ENCODE results near the gene ELOVL6.
"Not testable (repeated sequence)": the region's sequence is repeated elsewhere in the genome, so short reads cannot be mapped to it uniquely, and the experiment has no call there.

Gene ELOVL6

DNA sequence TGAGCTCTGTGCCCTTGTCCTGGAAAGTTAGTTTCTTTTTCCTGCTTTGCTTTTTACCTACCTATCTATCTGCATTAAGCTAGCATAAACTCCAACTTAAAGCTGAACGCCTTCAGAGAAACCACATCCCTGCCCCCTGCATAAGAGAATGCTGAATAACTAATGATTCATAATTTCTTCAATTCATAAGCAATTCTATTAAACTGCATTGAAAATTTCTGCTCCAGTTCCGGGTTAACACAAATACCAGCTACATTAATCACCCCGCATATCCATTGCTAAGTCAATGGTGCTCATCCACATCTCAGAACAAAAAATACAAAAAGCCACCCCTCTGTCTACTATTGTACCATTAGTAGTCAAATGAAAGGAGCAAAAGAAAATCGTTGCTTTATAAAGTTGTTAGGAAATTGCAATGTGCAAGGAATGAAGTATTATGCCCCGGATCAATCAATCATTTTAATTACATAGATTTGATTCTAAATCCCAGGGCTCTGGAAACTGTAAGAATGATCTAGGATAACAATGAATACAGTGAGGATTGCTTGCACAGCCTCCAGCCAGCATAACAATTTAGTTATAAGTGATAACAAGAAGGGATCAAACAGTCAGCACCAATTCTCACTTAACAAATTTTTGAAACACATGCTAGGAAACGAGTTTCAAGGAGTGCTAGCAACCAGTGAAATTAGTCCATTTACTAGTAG, 106.8 kb downstream of the ELOVL6 start:
- Histone ChIP-seq H3K27me3 (ENCODE audit: control insufficient read depth, insufficient read depth, low read length) (no peaks in the 10 kb centered on the region), H3K36me3 (ENCODE audit: insufficient read depth, low read length) (no peaks in the 10 kb centered on the region), H3K4me3 (ENCODE audit: low read length) (peak overlapping the region; percentile 16), H3K4me2 (ENCODE audit: low read length) (peak overlapping the region; percentile 68), H3K9me3 (replicated peaks; ENCODE audit: low read length) (no peaks in the 10 kb centered on the region), H3K9ac (ENCODE audit: low read depth, low read length) (peak overlapping the region; percentile 43), H3K4me1 (ENCODE audit: control insufficient read depth, insufficient read depth, low read length) (peaks cover 48% of the 10 kb centered on the region)

DNA sequence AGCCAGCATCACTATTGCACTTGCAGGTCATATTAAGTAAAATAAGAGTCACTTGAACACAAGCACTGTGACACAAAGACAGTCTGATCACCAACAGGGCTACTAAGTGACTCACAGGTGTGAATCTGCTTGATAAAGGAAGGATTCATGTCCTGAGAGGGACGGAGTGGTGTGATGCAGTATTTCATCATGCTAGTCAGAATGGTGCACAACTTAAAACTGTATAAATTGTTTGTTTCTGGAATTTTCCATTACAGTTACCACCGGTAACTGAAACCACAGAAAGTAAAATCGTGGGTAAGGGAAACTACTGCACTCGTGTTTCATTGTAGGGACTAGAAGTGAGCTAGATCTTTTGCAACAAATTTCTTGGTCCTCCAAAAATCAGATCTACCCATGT, 109.7 kb downstream of the ELOVL6 start:
- no peak overlapping the region for H3K4me2 ChIP-seq (ENCODE audit: low read length)
- H3K36me3 ChIP-seq (ENCODE audit: insufficient read depth, low read length), result no peaks in the 10 kb centered on the region
- H3K4me1 ChIP-seq (ENCODE audit: control insufficient read depth, insufficient read depth, low read length), result peaks cover 65% of the 10 kb centered on the region
- H3K27me3 ChIP-seq (ENCODE audit: control insufficient read depth, insufficient read depth, low read length), result no peaks in the 10 kb centered on the region
- H3K9ac ChIP-seq (ENCODE audit: low read depth, low read length), result no peak overlapping the region
- H3K9me3 ChIP-seq (replicated peaks; ENCODE audit: low read length), result no peaks in the 10 kb centered on the region
- no peak overlapping the region for H3K4me3 ChIP-seq (ENCODE audit: low read length)

DNA sequence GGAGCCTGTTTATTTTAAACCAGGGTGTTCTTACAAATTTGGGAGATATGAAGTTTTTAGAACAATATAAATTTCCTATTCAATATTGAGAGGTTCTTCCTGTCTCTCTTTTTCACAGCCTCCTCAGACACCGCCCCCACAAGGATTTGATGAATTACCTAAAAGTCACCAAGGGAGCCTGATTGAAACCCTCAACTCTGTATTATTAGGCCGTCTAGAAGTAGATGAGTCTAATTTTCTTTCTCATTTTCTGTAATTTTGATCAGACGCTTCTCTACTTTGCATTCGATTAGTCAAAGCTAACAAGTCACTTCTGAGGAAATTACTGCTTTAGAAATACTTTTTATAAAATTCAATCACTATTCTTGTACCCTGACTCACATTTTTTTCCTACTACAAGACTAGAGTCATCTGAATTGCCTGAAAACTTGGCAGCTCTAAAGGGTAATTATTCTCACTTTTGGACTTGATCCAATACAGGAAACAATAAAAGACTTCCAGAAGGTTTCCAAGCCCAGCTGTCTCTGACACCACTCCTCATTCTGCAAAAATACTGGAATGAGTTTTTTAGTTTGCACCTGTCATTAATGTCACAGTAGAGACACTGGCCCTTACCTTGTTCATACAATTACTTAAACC, 111.2 kb downstream of the ELOVL6 start:
- Histone ChIP-seq H3K9ac (ENCODE audit: low read depth, low read length) (peak overlapping the region; percentile 17), H3K4me2 (ENCODE audit: low read length) (peak overlapping the region; percentile 50), H3K4me1 (ENCODE audit: control insufficient read depth, insufficient read depth, low read length) (peaks cover 56% of the 10 kb centered on the region), H3K27me3 (ENCODE audit: control insufficient read depth, insufficient read depth, low read length) (no peaks in the 10 kb centered on the region), H3K4me3 (ENCODE audit: low read length) (no peak overlapping the region), H3K9me3 (replicated peaks; ENCODE audit: low read length) (no peaks in the 10 kb centered on the region), H3K36me3 (ENCODE audit: insufficient read depth, low read length) (no peaks in the 10 kb centered on the region)

DNA sequence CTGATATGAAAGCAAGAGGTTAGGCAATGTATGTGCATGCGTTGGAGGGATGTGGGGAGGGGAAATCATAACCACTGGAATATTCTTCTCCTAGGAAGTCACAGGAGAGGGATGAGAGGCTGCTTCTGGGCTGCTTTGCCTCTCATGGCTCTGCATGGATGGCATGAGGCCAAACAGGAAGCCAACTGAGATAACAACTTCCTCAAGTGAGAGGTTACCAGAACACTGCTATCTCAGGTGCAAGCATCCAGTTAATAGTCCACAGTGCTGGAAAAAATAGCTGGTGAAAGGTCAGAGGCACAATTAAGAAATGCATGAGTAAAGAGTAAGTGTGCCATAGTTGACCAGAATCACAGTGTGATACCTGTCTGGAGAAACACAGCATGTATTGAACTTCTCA, 113.3 kb downstream of the ELOVL6 start:
- Histone ChIP-seq H3K36me3 (ENCODE audit: insufficient read depth, low read length) (no peaks in the 10 kb centered on the region), H3K4me1 (ENCODE audit: control insufficient read depth, insufficient read depth, low read length) (peaks cover 39% of the 10 kb centered on the region), H3K4me3 (ENCODE audit: low read length) (no peak overlapping the region)

DNA sequence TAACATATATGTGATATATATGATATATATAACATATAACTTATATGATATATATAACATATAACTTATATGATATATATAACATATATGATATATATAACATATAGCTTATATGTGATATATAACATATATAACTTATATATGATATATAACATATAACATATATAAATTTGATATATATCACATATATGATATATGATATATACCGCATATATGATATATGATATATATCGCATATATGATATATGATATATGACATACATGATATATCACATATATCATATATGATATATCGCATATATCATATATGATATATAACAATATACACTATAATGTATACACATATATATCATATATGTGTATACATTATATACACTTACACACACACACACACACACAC, 114.3 kb downstream of the ELOVL6 start:
- Histone ChIP-seq H3K4me1 (ENCODE audit: control insufficient read depth, insufficient read depth, low read length) (peaks cover 36% of the 10 kb centered on the region), H3K9me3 (replicated peaks; ENCODE audit: low read length) (no peaks in the 10 kb centered on the region), H3K9ac (ENCODE audit: low read depth, low read length) (no peak overlapping the region), H3K4me2 (ENCODE audit: low read length) (no peak overlapping the region), H3K27me3 (ENCODE audit: control insufficient read depth, insufficient read depth, low read length) (no peaks in the 10 kb centered on the region), H3K4me3 (ENCODE audit: low read length) (no peak overlapping the region), H3K36me3 (ENCODE audit: insufficient read depth, low read length) (no peaks in the 10 kb centered on the region)

More for the DNA sequence above, 113.3 kb downstream of the ELOVL6 start:
- Histone ChIP-seq H3K4me2 (ENCODE audit: low read length) (no peak overlapping the region), H3K9ac (ENCODE audit: low read depth, low read length) (no peak overlapping the region), H3K9me3 (replicated peaks; ENCODE audit: low read length) (no peaks in the 10 kb centered on the region), H3K27me3 (ENCODE audit: control insufficient read depth, insufficient read depth, low read length) (no peaks in the 10 kb centered on the region)

DNA sequence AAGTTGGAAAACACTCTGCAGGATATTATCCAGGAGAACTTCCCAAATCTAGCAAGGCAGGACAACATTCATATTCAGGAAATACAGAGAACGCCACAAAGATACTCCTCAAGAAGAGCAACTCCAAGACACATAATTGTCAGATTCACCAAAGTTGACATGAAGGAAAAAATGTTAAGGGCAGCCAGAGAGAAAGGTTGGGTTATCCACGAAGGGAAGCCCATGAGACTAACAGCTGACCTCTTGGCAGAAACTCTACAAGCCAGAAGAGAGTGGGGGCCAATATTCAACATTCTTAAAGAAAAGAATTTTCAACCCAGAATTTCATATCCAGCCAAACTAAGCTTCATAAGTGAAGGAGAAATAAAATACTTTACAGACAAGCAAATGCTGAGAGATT, 120.3 kb downstream of the ELOVL6 start:
- not testable (repeated sequence) for H3K4me3 ChIP-seq (ENCODE audit: low read length); H3K9ac ChIP-seq (ENCODE audit: low read depth, low read length); H3K4me2 ChIP-seq (ENCODE audit: low read length); H3K27me3 ChIP-seq (ENCODE audit: control insufficient read depth, insufficient read depth, low read length); H3K4me1 ChIP-seq (ENCODE audit: control insufficient read depth, insufficient read depth, low read length); H3K9me3 ChIP-seq (replicated peaks; ENCODE audit: low read length); H3K36me3 ChIP-seq (ENCODE audit: insufficient read depth, low read length)

DNA sequence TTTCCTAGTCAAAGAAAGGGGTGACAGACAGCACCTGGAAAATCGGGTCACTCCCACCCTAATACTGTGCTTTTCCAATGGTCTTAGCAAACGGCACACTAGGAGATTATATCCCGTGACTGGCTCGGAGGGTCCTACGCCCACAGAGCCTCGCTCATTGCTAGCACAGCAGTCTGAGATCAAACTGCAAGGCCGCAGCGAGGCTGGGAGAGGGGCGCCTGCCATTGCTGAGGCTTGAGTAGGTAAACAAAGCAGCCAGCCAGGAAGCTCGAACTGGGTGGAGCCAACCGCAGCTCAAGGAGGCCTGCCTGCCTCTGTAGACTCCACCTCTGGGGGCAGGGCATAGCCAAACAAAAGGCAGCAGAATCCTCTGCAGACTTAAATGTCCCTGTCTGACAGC, 121.6 kb downstream of the ELOVL6 start:
- not testable (repeated sequence) for H3K9ac ChIP-seq (ENCODE audit: low read depth, low read length); H3K9me3 ChIP-seq (replicated peaks; ENCODE audit: low read length); H3K27me3 ChIP-seq (ENCODE audit: control insufficient read depth, insufficient read depth, low read length); H3K4me3 ChIP-seq (ENCODE audit: low read length); H3K36me3 ChIP-seq (ENCODE audit: insufficient read depth, low read length); H3K4me2 ChIP-seq (ENCODE audit: low read length); H3K4me1 ChIP-seq (ENCODE audit: control insufficient read depth, insufficient read depth, low read length)

DNA sequence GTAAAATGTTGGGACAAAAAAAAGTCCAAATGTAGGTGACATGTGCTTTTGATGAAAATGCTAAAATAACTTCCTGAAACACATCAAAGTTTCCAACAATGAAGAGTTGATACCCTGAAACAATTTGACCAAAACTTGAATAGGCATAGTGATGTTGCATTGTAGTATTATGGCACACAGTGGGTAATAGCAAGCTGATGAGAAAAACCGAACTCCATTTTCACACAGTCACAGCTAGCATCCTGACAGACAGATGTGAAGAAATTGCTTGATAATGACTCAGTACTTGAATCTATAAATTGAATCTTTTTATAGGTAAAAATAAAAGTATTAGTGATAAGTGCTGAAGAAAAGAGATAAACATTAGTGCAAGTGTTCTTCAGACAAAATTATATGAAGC, 122.5 kb downstream of the ELOVL6 start:
- no peaks in the 10 kb centered on the region for H3K9me3 ChIP-seq (replicated peaks; ENCODE audit: low read length)
- no peak overlapping the region for H3K9ac ChIP-seq (ENCODE audit: low read depth, low read length)
- no peak overlapping the region for H3K4me3 ChIP-seq (ENCODE audit: low read length)
- no peaks in the 10 kb centered on the region for H3K36me3 ChIP-seq (ENCODE audit: insufficient read depth, low read length)
- no peaks in the 10 kb centered on the region for H3K27me3 ChIP-seq (ENCODE audit: control insufficient read depth, insufficient read depth, low read length)
- no peak overlapping the region for H3K4me2 ChIP-seq (ENCODE audit: low read length)
- no peaks in the 10 kb centered on the region for H3K4me1 ChIP-seq (ENCODE audit: control insufficient read depth, insufficient read depth, low read length)

DNA sequence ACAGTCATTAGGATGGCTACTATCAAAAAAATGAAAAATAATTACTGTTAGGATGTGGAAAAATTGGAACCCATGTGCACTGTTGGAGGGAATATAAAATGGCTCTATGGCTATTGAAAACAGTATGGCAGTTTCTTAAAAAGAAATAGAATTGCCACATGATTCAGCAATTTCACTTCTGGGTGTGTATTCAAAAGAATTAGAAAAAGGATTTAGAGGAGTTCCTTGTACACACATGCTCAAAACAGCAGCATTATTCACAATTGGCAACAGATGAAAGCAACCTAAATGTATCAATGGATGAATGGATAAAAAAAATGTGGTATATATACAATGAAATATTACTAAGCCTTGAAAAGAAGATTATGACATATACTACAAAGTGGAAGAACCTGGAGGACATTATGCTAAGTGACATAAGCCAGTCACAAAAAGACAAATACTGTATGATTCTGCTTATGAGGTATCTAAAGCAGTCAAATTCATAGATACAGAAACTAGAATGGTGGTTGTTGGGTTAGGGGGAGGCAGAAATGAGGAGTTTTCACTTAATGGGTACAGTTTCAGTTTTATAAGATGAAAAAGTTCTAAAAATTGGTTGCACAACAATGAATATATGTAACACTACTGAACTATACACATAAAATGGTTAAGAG, 123.2 kb downstream of the ELOVL6 start:
- H3K9ac ChIP-seq (ENCODE audit: low read depth, low read length), result no peak overlapping the region
- H3K4me2 ChIP-seq (ENCODE audit: low read length), result no peak overlapping the region
- no peak overlapping the region for H3K4me3 ChIP-seq (ENCODE audit: low read length)
- H3K36me3 ChIP-seq (ENCODE audit: insufficient read depth, low read length), result no peaks in the 10 kb centered on the region
- no peaks in the 10 kb centered on the region for H3K4me1 ChIP-seq (ENCODE audit: control insufficient read depth, insufficient read depth, low read length)
- H3K27me3 ChIP-seq (ENCODE audit: control insufficient read depth, insufficient read depth, low read length), result no peaks in the 10 kb centered on the region
- no peaks in the 10 kb centered on the region for H3K9me3 ChIP-seq (replicated peaks; ENCODE audit: low read length)

DNA sequence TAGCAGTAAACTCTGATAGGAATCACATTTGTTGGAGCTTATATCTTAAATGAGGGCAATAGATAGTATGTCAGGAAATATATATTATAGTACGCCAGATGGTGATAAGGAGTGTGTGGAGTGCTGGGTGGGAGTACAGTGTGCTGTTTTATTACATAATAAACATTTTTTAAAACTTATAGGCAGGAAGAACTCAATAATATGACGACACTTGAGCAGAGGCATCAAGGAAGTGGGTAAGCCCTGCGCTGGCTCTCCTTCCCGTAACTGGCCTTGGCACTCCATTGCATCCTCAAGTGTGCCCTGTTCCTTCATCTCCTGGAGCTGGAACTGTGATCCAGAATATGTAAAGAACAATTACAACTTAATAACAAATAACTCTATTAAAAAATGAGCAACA, 123.8 kb downstream of the ELOVL6 start:
- Histone ChIP-seq H3K9ac (ENCODE audit: low read depth, low read length) (no peak overlapping the region), H3K4me1 (ENCODE audit: control insufficient read depth, insufficient read depth, low read length) (no peaks in the 10 kb centered on the region), H3K36me3 (ENCODE audit: insufficient read depth, low read length) (no peaks in the 10 kb centered on the region), H3K4me2 (ENCODE audit: low read length) (no peak overlapping the region), H3K4me3 (ENCODE audit: low read length) (no peak overlapping the region), H3K27me3 (ENCODE audit: control insufficient read depth, insufficient read depth, low read length) (no peaks in the 10 kb centered on the region), H3K9me3 (replicated peaks; ENCODE audit: low read length) (no peaks in the 10 kb centered on the region)

DNA sequence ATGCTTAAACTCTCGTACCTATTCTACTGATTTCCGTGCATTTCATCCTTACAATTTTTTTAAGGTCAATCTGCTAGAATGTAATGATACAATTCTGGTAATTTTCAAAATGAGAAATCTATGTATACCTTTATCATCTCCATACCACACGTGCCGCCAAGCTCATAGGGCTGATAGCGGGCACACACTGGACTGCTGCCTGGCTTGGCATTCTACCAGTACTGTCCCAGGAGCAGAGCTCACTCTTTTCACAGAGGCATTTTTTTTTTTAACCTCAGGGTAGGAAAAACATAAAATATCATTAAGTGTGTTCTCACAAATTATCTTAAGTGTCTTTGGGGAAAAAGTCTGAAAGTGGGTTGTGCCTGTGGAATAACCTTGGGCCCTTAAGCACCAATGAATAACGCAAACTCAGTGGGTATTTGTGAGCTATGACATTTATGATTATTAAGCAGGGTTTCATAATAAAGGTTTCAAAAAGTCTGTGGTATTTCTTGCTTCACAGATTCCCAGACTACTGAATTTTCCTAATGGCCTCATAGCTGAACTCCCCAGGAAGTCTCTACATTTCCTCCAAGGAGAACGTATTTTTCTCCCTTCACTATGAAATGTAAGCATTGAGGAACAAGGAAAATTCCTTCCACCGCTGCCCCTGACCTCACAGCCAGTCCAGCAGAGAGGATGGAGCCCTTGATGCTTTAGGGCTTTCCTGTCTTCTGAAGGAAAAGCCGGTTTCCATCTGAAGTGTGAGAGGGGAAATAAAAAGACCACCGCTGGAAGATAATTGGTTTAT, 125.2 kb downstream of the ELOVL6 start:
- H3K27me3 ChIP-seq (ENCODE audit: control insufficient read depth, insufficient read depth, low read length), result no peaks in the 10 kb centered on the region

More for the DNA sequence above, 125.2 kb downstream of the ELOVL6 start:
- no peaks in the 10 kb centered on the region for H3K4me1 ChIP-seq (ENCODE audit: control insufficient read depth, insufficient read depth, low read length)
- no peak overlapping the region for H3K9ac ChIP-seq (ENCODE audit: low read depth, low read length)
- H3K4me3 ChIP-seq (ENCODE audit: low read length), result no peak overlapping the region
- H3K4me2 ChIP-seq (ENCODE audit: low read length), result no peak overlapping the region
- no peaks in the 10 kb centered on the region for H3K9me3 ChIP-seq (replicated peaks; ENCODE audit: low read length)
- H3K36me3 ChIP-seq (ENCODE audit: insufficient read depth, low read length), result no peaks in the 10 kb centered on the region

Measured in skeletal muscle satellite cell (primary cell).